GM12872 (cell line): ENCODE measurements around the gene OLIG2.

Experiments
- TF ChIP-seq, protein P1 (sequence below): IDR thresholded peaks from 3 replicates; pipeline ENCODE4 v1.5.1; 2011; ENCODE audit warnings: low read depth, mild to moderate bottlenecking, low read length, moderate library complexity; ENCODE audit not compliant: insufficient read depth

OLIG2 gene

DNA sequence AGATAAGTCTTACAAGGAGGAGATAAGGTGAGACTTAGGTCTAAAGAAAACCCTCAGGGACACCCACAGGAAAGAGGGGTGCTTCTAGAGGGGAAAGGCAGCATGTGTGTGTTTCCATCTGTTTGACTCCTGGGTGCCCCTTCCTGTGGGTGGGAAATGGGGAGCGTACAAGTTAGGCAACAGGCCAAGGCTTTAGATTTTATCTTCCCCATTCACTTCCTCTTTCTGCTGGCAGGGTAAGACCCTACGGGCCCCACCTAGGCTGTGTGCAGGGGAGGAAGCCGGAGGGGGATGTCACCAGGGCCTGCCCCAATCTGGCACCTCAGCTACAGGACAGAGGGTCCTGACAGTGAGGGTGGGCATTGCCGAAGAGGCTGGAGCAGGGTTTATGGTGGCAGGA is 41.7 kb downstream of the OLIG2 start:
- TF ChIP-seq, protein P1, sequence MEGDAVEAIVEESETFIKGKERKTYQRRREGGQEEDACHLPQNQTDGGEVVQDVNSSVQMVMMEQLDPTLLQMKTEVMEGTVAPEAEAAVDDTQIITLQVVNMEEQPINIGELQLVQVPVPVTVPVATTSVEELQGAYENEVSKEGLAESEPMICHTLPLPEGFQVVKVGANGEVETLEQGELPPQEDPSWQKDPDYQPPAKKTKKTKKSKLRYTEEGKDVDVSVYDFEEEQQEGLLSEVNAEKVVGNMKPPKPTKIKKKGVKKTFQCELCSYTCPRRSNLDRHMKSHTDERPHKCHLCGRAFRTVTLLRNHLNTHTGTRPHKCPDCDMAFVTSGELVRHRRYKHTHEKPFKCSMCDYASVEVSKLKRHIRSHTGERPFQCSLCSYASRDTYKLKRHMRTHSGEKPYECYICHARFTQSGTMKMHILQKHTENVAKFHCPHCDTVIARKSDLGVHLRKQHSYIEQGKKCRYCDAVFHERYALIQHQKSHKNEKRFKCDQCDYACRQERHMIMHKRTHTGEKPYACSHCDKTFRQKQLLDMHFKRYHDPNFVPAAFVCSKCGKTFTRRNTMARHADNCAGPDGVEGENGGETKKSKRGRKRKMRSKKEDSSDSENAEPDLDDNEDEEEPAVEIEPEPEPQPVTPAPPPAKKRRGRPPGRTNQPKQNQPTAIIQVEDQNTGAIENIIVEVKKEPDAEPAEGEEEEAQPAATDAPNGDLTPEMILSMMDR = no peak

DNA sequence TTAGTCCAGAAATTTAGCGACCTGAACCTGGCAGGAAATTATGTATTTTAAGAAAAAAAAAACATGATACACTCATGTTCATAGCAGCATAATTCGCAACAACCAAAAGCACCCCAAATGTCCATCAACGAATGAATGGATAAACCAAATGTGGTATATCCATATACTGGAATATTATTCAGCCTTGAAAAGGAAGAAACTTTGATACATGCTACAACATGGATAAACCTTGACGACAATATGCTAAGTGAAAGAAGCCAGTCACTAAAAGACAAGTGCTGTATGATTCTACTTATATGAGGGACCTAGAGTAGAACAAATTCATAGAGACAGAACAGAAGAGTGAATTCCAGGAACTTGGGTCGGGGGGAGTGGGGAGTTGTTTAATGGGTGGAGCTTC is 43.5 kb downstream of the OLIG2 start:
- TF ChIP-seq, protein P1 = no peak

DNA sequence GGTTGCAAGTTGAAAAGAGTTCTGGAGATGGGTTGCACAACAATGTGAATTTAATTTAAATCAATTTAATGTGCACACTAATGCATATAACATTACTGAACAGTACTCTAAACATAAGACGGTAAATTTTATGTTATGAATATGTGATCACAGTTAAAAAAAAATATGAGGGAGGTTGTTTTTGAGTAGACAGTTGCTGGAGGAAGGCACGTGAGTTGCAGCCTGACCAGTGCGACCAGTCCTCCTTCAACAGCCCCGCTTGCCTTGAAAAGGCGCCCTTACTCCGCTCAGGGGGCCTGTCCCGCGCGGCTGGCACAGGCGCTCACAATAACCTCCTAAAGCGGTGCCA is 43.9 kb downstream of the OLIG2 start:
- TF ChIP-seq, protein P1 = no peak

DNA sequence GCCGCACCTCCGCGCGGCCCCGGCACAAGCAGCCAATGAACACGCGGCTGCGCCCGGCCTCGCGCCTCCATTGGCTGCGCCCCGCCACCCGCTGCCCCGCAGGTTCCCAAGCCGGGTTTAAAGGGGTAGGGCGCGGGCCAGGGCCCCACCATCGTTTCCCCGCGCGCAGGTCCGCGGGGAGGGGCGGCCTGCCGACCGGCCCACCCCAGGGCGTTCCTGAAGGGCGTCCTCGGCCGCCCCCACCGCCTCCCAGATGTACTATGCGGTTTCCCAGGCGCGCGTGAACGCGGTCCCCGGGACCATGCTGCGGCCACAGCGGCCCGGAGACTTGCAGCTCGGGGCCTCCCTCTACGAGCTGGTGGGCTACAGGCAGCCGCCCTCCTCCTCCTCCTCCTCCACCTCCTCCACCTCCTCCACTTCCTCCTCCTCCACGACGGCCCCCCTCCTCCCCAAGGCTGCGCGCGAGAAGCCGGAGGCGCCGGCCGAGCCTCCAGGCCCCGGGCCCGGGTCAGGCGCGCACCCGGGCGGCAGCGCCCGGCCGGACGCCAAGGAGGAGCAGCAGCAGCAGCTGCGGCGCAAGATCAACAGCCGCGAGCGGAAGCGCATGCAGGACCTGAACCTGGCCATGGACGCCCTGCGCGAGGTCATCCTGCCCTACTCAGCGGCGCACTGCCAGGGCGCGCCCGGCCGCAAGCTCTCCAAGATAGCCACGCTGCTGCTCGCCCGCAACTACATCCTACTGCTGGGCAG is 44.4 kb downstream of the OLIG2 start, which contains the start of gene OLIG1:
TSS of gene OLIG1 (plus strand) at position 148 of the 750 bp plus-strand sequence. CDS start at position 254, 106 bp downstream.
- TF ChIP-seq, protein P1 = no peak

DNA sequence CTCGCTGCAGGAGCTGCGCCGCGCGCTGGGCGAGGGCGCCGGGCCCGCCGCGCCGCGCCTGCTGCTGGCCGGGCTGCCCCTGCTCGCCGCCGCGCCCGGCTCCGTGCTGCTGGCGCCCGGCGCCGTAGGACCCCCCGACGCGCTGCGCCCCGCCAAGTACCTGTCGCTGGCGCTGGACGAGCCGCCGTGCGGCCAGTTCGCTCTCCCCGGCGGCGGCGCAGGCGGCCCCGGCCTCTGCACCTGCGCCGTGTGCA is 44.9 kb downstream of the OLIG2 start:
- TF ChIP-seq, protein P1 = no peak

DNA sequence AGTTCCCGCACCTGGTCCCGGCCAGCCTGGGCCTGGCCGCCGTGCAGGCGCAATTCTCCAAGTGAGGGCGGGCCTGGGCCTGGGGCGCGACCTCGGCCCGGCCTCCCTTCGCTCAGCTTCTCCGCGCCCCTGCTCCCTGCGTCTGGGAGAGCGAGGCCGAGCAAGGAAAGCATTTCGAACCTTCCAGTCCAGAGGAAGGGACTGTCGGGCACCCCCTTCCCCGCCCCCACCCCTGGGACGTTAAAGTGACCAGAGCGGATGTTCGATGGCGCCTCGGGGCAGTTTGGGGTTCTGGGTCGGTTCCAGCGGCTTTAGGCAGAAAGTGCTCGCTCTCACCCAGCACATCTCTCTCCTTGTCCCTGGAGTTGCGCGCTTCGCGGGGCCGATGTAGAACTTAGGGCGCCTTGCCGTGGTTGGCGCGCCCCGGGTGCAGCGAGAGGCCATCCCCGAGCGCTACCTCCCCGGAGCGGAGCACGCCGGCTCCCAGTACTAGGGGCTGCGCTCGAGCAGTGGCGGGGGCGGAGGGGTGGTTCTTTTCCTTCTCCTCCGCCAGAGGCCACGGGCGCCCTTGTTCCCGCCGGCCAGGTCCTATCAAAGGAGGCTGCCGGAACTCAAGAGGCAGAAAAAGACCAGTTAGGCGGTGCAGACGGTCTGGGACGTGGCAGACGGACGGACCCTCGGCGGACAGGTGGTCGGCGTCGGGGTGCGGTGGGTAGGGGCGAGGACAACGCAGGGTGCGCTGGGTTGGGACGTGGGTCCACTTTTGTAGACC is 45.4 kb downstream of the OLIG2 start:
- TF ChIP-seq, protein P1 = no peak

DNA sequence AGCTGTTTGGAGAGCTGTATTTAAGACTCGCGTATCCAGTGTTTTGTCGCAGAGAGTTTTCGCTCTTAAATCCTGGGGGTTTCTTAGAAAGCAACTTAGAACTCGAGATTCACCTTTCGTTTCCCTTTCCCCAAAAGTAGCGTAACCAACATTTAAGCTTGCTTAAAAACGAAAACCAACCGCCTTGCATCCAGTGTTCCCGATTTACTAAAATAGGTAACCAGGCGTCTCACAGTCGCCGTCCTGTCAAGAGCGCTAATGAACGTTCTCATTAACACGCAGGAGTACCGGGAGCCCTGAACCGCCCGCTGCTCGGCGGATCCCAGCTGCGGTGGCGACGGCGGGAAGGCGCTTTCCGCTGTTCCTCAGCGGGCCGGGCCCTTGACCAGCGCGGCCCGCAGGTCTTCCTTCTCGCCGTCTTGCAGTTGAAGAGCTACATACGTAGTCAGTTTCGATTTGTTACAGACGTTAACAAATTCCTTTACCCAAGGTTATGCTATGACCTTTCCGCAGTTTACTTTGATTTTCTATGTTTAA is 46.1 kb downstream of the OLIG2 start:
- TF ChIP-seq, protein P1 = no peak
